Smooth muscle cell (in vitro differentiated cells): ENCODE results near the gene NIPAL1. TPM values are rescaled to one million over a fixed set of nuclear protein-coding genes. Genes with fewer than 3 reads are reported as not detected.

Source experiments
- DNase-seq: peaks from one replicate; lab custom pipeline; 2025; ENCODE audit not compliant: unreplicated experiment; lab: John Stamatoyannopoulos, UW
- H2AFZ ChIP-seq: fragments of 200-600 bp; sonication (generic); 2 replicates; pipeline ENCODE4 v1.6.0; 2016; ENCODE audit warnings: antibody characterized with exemption, low read depth, mild to moderate bottlenecking
- H3F3A ChIP-seq: fragments of 200-600 bp; sonication (generic); 2 replicates; pipeline ENCODE4 v1.6.0; 2017; ENCODE audit warnings: antibody characterized with exemption, low read depth
- H3K27ac ChIP-seq: fragments of 200-600 bp; sonication (generic); 2 replicates; pipeline ENCODE4 v1.5.1; 2016; ENCODE audit warnings: low read depth, mild to moderate bottlenecking
- H3K27me3 ChIP-seq: fragments of 200-600 bp; sonication (generic); 2 replicates; pipeline ENCODE4 v1.6.1; 2016; ENCODE audit warnings: low read depth, mild to moderate bottlenecking
- H3K36me3 ChIP-seq: fragments of 200-600 bp; sonication (generic); 2 replicates; pipeline ENCODE4 v1.5.1; 2016; ENCODE audit warnings: low read depth
- H3K4me1 ChIP-seq: fragments of 200-600 bp; sonication (generic); 2 replicates; pipeline ENCODE4 v1.5.1; 2016; ENCODE audit warnings: low read depth
- H3K4me2 ChIP-seq: fragments of 200-600 bp; sonication (generic); 2 replicates; pipeline ENCODE4 v1.6.0; 2016; ENCODE audit warnings: mild to moderate bottlenecking
- H3K4me3 ChIP-seq: fragments of 200-600 bp; sonication (generic); 2 replicates; pipeline ENCODE4 v1.5.1; 2016; ENCODE audit warnings: mild to moderate bottlenecking
- H3K79me2 ChIP-seq: fragments of 200-600 bp; sonication (generic); 2 replicates; pipeline ENCODE4 v1.6.0; 2016; ENCODE audit warnings: low read depth, mild to moderate bottlenecking
- H3K9ac ChIP-seq: fragments of 200-600 bp; sonication (generic); 2 replicates; pipeline ENCODE4 v1.6.0; 2016; ENCODE audit warnings: low read depth
- H3K9me3 ChIP-seq: fragments of 200-600 bp; sonication (generic); replicated peaks from 2 replicates; pipeline ENCODE4 v1.5.1; 2016; ENCODE audit warnings: low read depth
- H4K20me1 ChIP-seq: fragments of 200-600 bp; sonication (generic); 2 replicates; pipeline ENCODE4 v1.6.0; 2016; ENCODE audit warnings: low read depth
- WGBS: methylation state at CpG from one replicate; pipeline ENCODE4 v1.1.7; 2016; ENCODE audit warnings: low lambda C conversion rate; 5-methylcytosine and 5-hydroxymethylcytosine counted together
- polyA plus RNA-seq: library from polyadenylated mRNA; unstranded; fragments of >200 nt; fragmentation: Nextera tagmentation; extraction: Ambion mirVana; gene quantifications from 2 replicates; pipeline ENCODE4 v1.2.1, GENCODE V29; 2016
- total RNA-seq: library from RNA; depleted of rRNA; stranded (reverse); fragments of >200 nt; gene quantifications from 2 replicates; pipeline ENCODE4 v1.2.3, GENCODE V29; 2014
- TF ChIP-seq, protein P1 (sequence below): fragments of 200-600 bp; sonication (generic); IDR thresholded peaks from 2 replicates; pipeline ENCODE4 v1.5.1; 2017; ENCODE audit warnings: borderline replicate concordance, mild to moderate bottlenecking, antibody characterized with exemption; ENCODE audit not compliant: insufficient read depth, poor library complexity, severe bottlenecking

Gene NIPAL1
- total and polyA plus RNA-seq, 2 experiments from 2014 or later: 1.0 to 4.1 TPM

DNA sequence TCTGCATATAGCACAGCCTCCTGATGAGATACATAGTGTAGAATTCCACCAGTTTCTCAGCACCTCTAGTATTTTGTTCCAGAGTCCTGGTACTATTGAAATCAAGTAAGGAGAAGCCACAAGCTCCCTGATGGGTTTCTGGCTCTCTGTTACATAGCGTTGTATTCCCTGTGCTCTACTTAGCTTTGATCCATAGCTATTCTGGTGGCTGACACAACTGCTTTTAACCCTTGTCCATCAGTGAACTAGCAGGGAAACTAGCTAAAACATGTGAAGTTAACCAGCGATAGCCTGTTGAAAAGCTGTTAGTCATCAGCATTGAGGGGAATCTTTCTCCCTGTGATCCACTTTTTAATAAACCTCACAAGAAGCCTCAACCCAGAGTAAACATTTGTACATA, 26.9 kb downstream of the NIPAL1 start:
- no peak for DNase-seq
- H3K79me2 ChIP-seq: no peaks in the 10 kb centered on the region
- no peaks in the 10 kb centered on the region for H4K20me1 ChIP-seq
- H3K27ac ChIP-seq: no peak overlapping the region
- no peaks in the 10 kb centered on the region for H3K27me3 ChIP-seq
- no peaks in the 10 kb centered on the region for H3K36me3 ChIP-seq
- no peaks in the 10 kb centered on the region for H3K9me3 ChIP-seq
- H3K4me3 ChIP-seq: no peak overlapping the region
- H2AFZ ChIP-seq: no peak overlapping the region
- no peaks in the 10 kb centered on the region for H3F3A ChIP-seq
- 70% methylated on average over 2 of the region's 2 CpGs for WGBS
- H3K4me1 ChIP-seq: no peaks in the 10 kb centered on the region
- TF ChIP-seq, protein P1, sequence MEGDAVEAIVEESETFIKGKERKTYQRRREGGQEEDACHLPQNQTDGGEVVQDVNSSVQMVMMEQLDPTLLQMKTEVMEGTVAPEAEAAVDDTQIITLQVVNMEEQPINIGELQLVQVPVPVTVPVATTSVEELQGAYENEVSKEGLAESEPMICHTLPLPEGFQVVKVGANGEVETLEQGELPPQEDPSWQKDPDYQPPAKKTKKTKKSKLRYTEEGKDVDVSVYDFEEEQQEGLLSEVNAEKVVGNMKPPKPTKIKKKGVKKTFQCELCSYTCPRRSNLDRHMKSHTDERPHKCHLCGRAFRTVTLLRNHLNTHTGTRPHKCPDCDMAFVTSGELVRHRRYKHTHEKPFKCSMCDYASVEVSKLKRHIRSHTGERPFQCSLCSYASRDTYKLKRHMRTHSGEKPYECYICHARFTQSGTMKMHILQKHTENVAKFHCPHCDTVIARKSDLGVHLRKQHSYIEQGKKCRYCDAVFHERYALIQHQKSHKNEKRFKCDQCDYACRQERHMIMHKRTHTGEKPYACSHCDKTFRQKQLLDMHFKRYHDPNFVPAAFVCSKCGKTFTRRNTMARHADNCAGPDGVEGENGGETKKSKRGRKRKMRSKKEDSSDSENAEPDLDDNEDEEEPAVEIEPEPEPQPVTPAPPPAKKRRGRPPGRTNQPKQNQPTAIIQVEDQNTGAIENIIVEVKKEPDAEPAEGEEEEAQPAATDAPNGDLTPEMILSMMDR: no peak
- H3K9ac ChIP-seq: no peak overlapping the region
- H3K4me2 ChIP-seq: no peak overlapping the region

DNA sequence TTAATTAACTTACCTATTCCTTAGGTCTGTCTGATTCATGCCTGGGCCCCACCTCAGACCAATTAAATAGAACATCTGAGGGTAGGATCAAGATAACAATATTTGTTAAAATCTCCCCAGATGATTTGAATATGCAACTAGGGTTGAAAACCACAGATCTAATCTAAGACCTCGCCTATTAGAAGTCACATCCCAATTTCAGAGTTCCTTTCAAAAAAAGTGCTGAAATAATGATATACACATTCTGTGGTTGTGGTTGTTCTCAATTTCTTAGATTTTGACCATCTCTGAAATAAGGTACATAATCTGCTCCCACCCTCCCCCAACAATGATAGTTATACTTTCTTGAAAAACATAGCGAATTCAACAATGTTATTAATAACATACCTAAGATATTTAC, 27.7 kb downstream of the NIPAL1 start:
- no peak for DNase-seq
- Histone ChIP-seq H3K79me2 (no peaks in the 10 kb centered on the region), H2AFZ (no peak overlapping the region), H3K27me3 (no peaks in the 10 kb centered on the region), H3F3A (no peaks in the 10 kb centered on the region), H4K20me1 (no peaks in the 10 kb centered on the region), H3K4me3 (no peak overlapping the region), H3K27ac (no peak overlapping the region), H3K9me3 (no peaks in the 10 kb centered on the region), H3K9ac (no peak overlapping the region), H3K4me1 (no peaks in the 10 kb centered on the region), H3K4me2 (no peak overlapping the region), H3K36me3 (no peaks in the 10 kb centered on the region)
- TF ChIP-seq, protein P1: no peak
- 91% methylated on average over 2 of the region's 2 CpGs for WGBS

DNA sequence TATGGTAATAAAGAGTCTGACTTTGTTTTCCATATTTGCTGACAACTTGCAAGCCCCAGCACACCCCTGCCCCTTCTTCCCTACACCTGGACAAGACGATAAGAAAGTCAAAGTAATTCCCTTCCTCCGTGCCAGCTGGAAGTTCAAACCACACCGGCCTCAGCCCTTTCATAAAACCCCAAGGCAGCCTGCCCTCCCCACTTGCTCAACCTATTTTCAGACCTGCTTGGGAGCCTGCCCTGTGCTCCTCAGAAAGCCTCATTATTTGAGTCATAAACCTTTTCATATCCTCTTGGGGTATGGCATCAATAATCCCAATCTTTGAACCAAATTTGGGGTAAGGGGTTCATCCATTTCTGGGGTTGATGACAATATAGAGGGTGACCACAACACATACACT, 29.5 kb downstream of the NIPAL1 start:
- WGBS: 89% methylated on average over 3 of the region's 3 CpGs
- no peak for DNase-seq
- no peak overlapping the region for H3K4me3 ChIP-seq
- no peak overlapping the region for H2AFZ ChIP-seq
- no peaks in the 10 kb centered on the region for H3F3A ChIP-seq
- H3K9ac ChIP-seq: no peak overlapping the region
- no peaks in the 10 kb centered on the region for H3K79me2 ChIP-seq
- no peak overlapping the region for H3K27ac ChIP-seq
- no peak overlapping the region for H3K4me2 ChIP-seq
- H3K9me3 ChIP-seq: no peaks in the 10 kb centered on the region
- no peaks in the 10 kb centered on the region for H3K36me3 ChIP-seq
- no peaks in the 10 kb centered on the region for H4K20me1 ChIP-seq
- H3K27me3 ChIP-seq: no peaks in the 10 kb centered on the region
- no peaks in the 10 kb centered on the region for H3K4me1 ChIP-seq
- TF ChIP-seq, protein P1: no peak

DNA sequence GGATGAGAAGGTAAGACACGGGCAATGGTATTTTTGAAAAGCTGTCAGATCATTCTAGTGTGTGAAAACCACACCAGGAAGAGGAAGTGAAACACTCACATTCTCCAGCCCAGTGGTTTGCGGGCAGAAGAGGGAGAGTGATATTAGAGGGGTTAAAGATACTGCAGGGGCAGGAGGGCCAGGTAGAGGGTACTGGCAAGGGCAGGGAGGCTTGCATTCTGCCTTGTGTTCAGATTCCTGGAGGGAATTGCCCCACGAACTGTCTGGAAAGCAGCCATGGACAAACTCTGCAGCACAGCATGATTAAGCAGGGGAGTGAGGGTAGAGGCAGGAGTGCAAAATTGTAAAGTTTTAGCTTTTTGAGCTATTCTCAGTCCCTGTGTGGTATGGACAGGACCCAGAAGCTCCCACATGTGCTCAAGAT, 30.9 kb downstream of the NIPAL1 start:
- no peaks in the 10 kb centered on the region for H3K36me3 ChIP-seq
- no peak overlapping the region for H2AFZ ChIP-seq
- DNase-seq: no peak
- H3K27me3 ChIP-seq: no peaks in the 10 kb centered on the region
- H3K4me1 ChIP-seq: no peaks in the 10 kb centered on the region
- H3K9ac ChIP-seq: no peak overlapping the region
- H4K20me1 ChIP-seq: no peaks in the 10 kb centered on the region
- no peaks in the 10 kb centered on the region for H3F3A ChIP-seq
- no peak overlapping the region for H3K4me3 ChIP-seq
- H3K9me3 ChIP-seq: no peaks in the 10 kb centered on the region
- no peak overlapping the region for H3K4me2 ChIP-seq
- TF ChIP-seq, protein P1: no peak
- 66% methylated on average over 3 of the region's 3 CpGs for WGBS
- no peak overlapping the region for H3K27ac ChIP-seq
- no peaks in the 10 kb centered on the region for H3K79me2 ChIP-seq
